ENCODE results near the gene ERICH6B.

Gene ERICH6B

DNA sequence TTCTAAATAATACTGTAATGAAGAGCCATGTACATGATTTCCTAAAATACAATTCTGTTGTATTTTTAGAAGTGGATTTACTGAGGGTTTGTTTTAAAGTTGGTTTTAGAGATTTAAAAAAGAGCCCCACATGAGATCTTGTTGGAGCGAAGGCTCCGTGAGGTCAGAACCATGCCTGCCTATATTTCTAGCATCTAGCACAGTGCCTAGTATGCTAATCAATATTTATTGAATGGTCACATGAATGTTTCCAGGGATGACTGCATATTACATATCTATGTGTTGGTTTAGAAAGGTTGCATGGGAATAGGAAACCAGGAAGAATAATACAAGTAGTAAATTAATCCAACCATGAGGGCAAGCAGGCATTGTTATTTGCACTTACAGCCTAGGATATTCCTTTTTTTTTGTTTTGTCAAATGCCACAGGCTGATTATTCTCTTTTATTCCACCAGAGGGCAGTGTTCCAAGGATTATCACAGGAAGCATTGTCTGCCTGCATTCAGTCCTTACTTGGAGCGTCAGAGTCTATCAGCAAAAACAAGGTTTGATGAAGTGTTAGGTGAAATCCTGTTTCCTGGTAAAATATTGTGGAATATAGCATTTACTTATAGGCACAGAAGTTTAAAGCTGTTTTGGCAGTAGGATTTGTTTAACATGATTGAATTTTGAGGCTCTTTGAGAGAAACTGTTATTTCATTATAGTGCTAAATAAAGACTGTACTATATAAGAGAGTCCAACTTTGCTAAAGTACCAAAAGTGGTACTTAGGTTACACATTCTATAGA, 104.0 kb downstream of the ERICH6B start:
- H3K27ac ChIP-seq (ENCODE audit: insufficient read depth, low read length, poor library complexity, severe bottlenecking): no peak overlapping the region
- peak in 2 of 3 donors; percentile 2 to 8 for DNase-seq
- no peaks in the 10 kb centered on the region for H3K9me3 ChIP-seq (ENCODE audit: control insufficient read depth, low read length)
- no peak overlapping the region for H3K4me3 ChIP-seq (ENCODE audit: insufficient read depth, low read depth, low read length, poor library complexity, severe bottlenecking)
- no peaks in the 10 kb centered on the region for H3K27me3 ChIP-seq (replicated peaks; ENCODE audit: control insufficient read depth, insufficient read depth, low read length, poor library complexity, severe bottlenecking)
- peaks cover 45% of the 10 kb centered on the region for H3K36me3 ChIP-seq (ENCODE audit: control insufficient read depth, insufficient read depth, low read length)
- H3K4me1 ChIP-seq (ENCODE audit: control insufficient read depth, insufficient read depth, low read length, poor library complexity, severe bottlenecking): no peaks in the 10 kb centered on the region

DNA sequence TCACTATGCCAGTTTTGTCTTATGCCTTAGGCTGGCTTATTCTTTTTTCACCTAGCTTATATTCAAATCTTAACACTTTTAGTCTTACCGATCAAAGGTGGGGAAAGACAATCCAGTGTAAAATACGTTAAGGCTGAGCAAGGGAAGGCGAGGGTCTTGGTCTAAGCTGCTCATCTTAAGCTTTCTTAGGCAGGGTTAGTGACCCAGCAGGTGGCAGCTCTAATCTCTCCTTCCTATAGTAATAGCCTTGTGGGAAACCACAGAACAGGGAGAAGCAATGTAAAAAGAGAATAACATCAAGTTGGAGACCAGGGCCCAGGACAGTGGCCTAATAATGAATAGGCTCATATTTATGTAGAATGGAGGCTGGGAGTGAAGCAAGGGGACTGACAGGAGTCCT, 104.9 kb downstream of the ERICH6B start:
- DNase-seq: no peak
- Histone ChIP-seq H3K36me3 (ENCODE audit: control insufficient read depth, insufficient read depth, low read length) (peaks cover 44% of the 10 kb centered on the region), H3K9me3 (ENCODE audit: control insufficient read depth, low read length) (no peaks in the 10 kb centered on the region), H3K27me3 (replicated peaks; ENCODE audit: control insufficient read depth, insufficient read depth, low read length, poor library complexity, severe bottlenecking) (no peaks in the 10 kb centered on the region), H3K4me3 (ENCODE audit: insufficient read depth, low read depth, low read length, poor library complexity, severe bottlenecking) (no peak overlapping the region), H3K4me1 (ENCODE audit: control insufficient read depth, insufficient read depth, low read length, poor library complexity, severe bottlenecking) (no peaks in the 10 kb centered on the region), H3K27ac (ENCODE audit: insufficient read depth, low read length, poor library complexity, severe bottlenecking) (no peak overlapping the region)

DNA sequence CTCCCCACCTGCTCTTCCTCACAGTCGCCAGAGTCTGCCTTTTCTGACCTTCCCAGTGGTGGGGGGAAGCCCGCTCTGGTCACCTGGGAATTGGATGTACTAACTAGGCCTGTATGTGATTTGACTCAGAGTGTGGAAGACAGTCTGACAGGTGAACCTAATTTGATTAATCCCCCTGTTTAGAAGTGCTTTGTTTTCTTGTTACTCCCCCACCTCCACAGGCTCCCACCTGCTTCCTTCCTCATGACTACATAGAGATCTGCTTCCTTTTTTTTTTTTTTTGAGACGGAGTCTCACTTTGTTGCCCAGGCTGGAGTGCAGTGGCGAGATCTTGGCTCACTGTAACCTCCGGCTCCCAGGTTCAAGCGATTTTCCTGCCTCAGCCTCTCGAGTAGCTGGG, 106.8 kb downstream of the ERICH6B start:
- DNase-seq: no peak
- H3K9me3 ChIP-seq (ENCODE audit: control insufficient read depth, low read length): no peaks in the 10 kb centered on the region
- no peaks in the 10 kb centered on the region for H3K4me1 ChIP-seq (ENCODE audit: control insufficient read depth, insufficient read depth, low read length, poor library complexity, severe bottlenecking)
- no peaks in the 10 kb centered on the region for H3K27me3 ChIP-seq (replicated peaks; ENCODE audit: control insufficient read depth, insufficient read depth, low read length, poor library complexity, severe bottlenecking)
- H3K4me3 ChIP-seq (ENCODE audit: insufficient read depth, low read depth, low read length, poor library complexity, severe bottlenecking): no peak overlapping the region
- H3K27ac ChIP-seq (ENCODE audit: insufficient read depth, low read length, poor library complexity, severe bottlenecking): no peak overlapping the region
- H3K36me3 ChIP-seq (ENCODE audit: control insufficient read depth, insufficient read depth, low read length): peaks cover 57% of the 10 kb centered on the region

DNA sequence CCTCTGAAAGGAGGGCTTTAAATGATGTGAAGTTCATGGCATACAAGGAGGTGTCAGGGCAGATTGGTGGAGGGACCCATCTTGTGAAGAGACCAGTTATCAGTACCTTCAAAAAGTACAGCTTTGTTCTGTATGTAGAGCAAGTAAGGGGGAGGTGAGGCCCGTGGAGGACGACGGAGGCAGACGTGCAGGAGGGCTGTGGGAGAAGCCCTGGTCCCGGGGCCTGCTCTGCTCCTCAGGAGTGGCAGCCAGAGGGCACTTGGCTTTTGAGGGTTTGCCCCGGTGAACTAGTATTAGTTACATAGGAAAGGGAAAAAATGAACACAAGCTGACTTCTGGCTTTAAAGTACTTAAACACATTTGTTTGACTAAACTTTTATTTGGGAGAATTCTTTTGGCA, 108.7 kb downstream of the ERICH6B start:
- Histone ChIP-seq H3K9me3 (ENCODE audit: control insufficient read depth, low read length) (no peaks in the 10 kb centered on the region), H3K4me1 (ENCODE audit: control insufficient read depth, insufficient read depth, low read length, poor library complexity, severe bottlenecking) (no peaks in the 10 kb centered on the region), H3K36me3 (ENCODE audit: control insufficient read depth, insufficient read depth, low read length) (peaks cover 57% of the 10 kb centered on the region), H3K27me3 (replicated peaks; ENCODE audit: control insufficient read depth, insufficient read depth, low read length, poor library complexity, severe bottlenecking) (no peaks in the 10 kb centered on the region), H3K4me3 (ENCODE audit: insufficient read depth, low read depth, low read length, poor library complexity, severe bottlenecking) (no peak overlapping the region), H3K27ac (ENCODE audit: insufficient read depth, low read length, poor library complexity, severe bottlenecking) (no peak overlapping the region)
- DNase-seq: no peak

DNA sequence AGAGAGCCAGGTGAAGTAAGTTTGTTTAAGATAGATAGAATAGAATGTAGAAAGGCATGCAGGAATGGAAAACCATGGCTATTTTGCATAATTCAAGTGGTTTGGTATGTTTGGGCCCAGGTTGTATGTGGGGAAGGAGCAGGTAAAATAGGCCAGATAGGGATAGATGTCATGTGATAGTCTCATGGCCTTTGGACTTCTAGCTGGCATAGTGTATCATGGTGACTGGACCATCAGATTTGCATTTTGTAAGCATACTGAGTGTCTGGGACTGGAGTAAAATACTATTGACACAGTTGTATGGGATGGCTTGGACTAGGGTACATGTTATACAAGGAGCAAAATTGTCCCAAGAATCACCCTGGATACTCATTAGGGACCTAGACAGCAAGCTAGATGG, 111.9 kb downstream of the ERICH6B start:
- no peak for DNase-seq
- peaks cover 43% of the 10 kb centered on the region for H3K36me3 ChIP-seq (ENCODE audit: control insufficient read depth, insufficient read depth, low read length)

DNA sequence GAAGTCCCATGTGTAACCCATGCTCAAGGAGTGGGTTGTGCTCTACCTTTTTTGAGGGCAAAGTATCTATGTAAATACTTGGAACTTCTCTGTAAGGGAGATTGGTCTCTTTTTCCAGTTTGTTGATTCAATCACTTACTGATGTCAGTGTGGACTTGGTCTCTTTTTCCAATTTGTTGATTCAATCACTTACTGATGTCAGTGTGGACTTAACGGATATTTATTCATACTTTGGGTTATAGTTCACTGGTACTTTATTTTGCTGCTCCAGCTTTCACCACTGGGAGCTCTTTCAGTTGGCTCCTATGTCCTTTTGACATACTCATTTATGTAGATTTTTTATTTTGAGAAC, 114.4 kb downstream of the ERICH6B start:
- peaks cover 48% of the 10 kb centered on the region for H3K36me3 ChIP-seq (ENCODE audit: control insufficient read depth, insufficient read depth, low read length)
- no peak for DNase-seq

More for the DNA sequence above, 111.9 kb downstream of the ERICH6B start:
- Histone ChIP-seq H3K9me3 (ENCODE audit: control insufficient read depth, low read length) (no peaks in the 10 kb centered on the region), H3K27me3 (replicated peaks; ENCODE audit: control insufficient read depth, insufficient read depth, low read length, poor library complexity, severe bottlenecking) (no peaks in the 10 kb centered on the region), H3K4me1 (ENCODE audit: control insufficient read depth, insufficient read depth, low read length, poor library complexity, severe bottlenecking) (no peaks in the 10 kb centered on the region), H3K4me3 (ENCODE audit: insufficient read depth, low read depth, low read length, poor library complexity, severe bottlenecking) (no peak overlapping the region), H3K27ac (ENCODE audit: insufficient read depth, low read length, poor library complexity, severe bottlenecking) (no peak overlapping the region)

DNA sequence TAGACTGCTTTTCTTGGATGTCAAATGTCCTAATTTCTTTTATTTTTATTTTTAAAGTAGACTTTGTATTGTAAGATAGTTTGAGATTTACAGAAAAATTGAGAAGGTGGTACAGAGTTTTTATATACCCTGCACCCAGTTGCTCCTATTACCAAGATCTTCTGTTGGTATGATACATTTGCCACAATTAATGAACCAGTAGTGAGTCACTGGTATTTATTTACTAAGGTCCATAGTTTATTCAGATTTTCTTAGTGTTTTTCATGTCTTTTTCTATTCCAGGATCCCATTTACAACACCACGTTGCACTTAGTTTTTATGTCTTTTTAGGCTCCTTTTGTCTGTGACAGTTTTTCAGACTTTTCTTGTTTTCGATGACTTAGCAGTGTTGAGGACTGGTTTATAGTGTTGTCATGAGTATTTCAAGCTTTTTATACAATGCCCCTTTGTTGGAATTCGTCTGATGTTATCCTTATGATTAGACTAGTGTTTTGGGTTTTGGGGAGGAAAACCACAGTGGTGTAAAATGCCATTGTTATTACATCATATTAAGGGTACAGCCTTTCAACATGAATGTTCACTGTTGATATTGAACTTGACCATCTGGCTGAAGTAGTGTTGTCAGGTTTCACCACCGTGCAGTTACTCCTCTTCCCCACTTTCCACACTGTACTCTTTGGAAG, 114.9 kb downstream of the ERICH6B start:
- Histone ChIP-seq H3K36me3 (ENCODE audit: control insufficient read depth, insufficient read depth, low read length) (peaks cover 44% of the 10 kb centered on the region), H3K27ac (ENCODE audit: insufficient read depth, low read length, poor library complexity, severe bottlenecking) (no peak overlapping the region), H3K27me3 (replicated peaks; ENCODE audit: control insufficient read depth, insufficient read depth, low read length, poor library complexity, severe bottlenecking) (no peaks in the 10 kb centered on the region), H3K4me3 (ENCODE audit: insufficient read depth, low read depth, low read length, poor library complexity, severe bottlenecking) (no peak overlapping the region), H3K9me3 (ENCODE audit: control insufficient read depth, low read length) (no peaks in the 10 kb centered on the region), H3K4me1 (ENCODE audit: control insufficient read depth, insufficient read depth, low read length, poor library complexity, severe bottlenecking) (no peaks in the 10 kb centered on the region)
- no peak for DNase-seq

More for the DNA sequence above, 114.4 kb downstream of the ERICH6B start:
- Histone ChIP-seq H3K27ac (ENCODE audit: insufficient read depth, low read length, poor library complexity, severe bottlenecking) (no peak overlapping the region), H3K27me3 (replicated peaks; ENCODE audit: control insufficient read depth, insufficient read depth, low read length, poor library complexity, severe bottlenecking) (no peaks in the 10 kb centered on the region), H3K4me3 (ENCODE audit: insufficient read depth, low read depth, low read length, poor library complexity, severe bottlenecking) (no peak overlapping the region), H3K4me1 (ENCODE audit: control insufficient read depth, insufficient read depth, low read length, poor library complexity, severe bottlenecking) (no peaks in the 10 kb centered on the region), H3K9me3 (ENCODE audit: control insufficient read depth, low read length) (no peaks in the 10 kb centered on the region)

DNA sequence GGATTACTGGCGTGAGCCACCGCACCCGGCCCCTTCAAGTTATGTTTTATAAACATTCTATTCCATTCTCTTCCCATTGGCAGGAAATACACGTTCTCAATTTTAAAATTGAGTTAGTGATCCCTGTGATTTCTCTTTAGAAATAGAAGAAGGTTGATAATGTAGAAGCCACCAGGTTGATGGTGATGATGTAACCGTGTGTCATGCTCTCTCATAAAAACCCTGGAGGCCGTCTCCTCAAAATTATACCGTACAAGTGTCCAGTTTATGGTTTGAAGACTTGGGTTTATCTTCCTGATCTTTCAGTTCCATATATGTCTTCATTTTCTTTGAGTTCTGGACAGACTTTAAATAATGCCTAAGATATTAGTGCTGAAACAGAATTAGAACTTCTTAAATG, 118.6 kb downstream of the ERICH6B start:
- no peak for DNase-seq
- peaks cover 40% of the 10 kb centered on the region for H3K36me3 ChIP-seq (ENCODE audit: control insufficient read depth, insufficient read depth, low read length)
- no peak overlapping the region for H3K27ac ChIP-seq (ENCODE audit: insufficient read depth, low read length, poor library complexity, severe bottlenecking)
- no peaks in the 10 kb centered on the region for H3K9me3 ChIP-seq (ENCODE audit: control insufficient read depth, low read length)
- no peaks in the 10 kb centered on the region for H3K4me1 ChIP-seq (ENCODE audit: control insufficient read depth, insufficient read depth, low read length, poor library complexity, severe bottlenecking)
- H3K4me3 ChIP-seq (ENCODE audit: insufficient read depth, low read depth, low read length, poor library complexity, severe bottlenecking): no peak overlapping the region
- no peaks in the 10 kb centered on the region for H3K27me3 ChIP-seq (replicated peaks; ENCODE audit: control insufficient read depth, insufficient read depth, low read length, poor library complexity, severe bottlenecking)

DNA sequence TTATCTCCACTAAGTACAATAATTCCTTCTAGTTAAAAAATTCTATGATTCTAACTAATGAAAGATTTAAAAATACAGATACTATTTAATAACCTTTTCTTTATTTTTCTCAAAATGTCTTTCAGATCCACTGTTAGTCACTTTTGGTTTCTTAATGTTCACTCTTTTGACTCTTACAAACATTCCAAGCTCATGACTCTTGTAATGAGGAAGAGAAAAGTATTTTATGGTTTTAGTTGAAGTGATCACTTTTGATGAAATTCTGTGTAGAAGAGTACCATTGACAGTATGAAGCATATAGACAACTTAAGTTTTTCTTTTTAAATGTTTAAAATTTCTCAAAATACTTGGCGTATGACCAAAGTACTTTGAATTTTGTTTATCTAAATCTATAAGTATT, 123.0 kb downstream of the ERICH6B start:
- Histone ChIP-seq H3K36me3 (ENCODE audit: control insufficient read depth, insufficient read depth, low read length) (peaks cover 35% of the 10 kb centered on the region), H3K9me3 (ENCODE audit: control insufficient read depth, low read length) (no peaks in the 10 kb centered on the region), H3K27me3 (replicated peaks; ENCODE audit: control insufficient read depth, insufficient read depth, low read length, poor library complexity, severe bottlenecking) (no peaks in the 10 kb centered on the region), H3K4me3 (ENCODE audit: insufficient read depth, low read depth, low read length, poor library complexity, severe bottlenecking) (no peak overlapping the region), H3K4me1 (ENCODE audit: control insufficient read depth, insufficient read depth, low read length, poor library complexity, severe bottlenecking) (no peaks in the 10 kb centered on the region), H3K27ac (ENCODE audit: insufficient read depth, low read length, poor library complexity, severe bottlenecking) (no peak overlapping the region)
- no peak for DNase-seq

Measured in effector memory CD4-positive, alpha-beta T cell (primary cell).